PC-9 (cell line): ENCODE data around the gene FBXO48. TPM values are rescaled to one million over a fixed set of nuclear protein-coding genes. Genes with fewer than 3 reads are reported as not detected.

ENCODE experiments used
- BruUV-seq: library from RNA; stranded (reverse); fragments of 400-500 nt; replicated peaks from 2 replicates; lab custom pipeline; 2021; lab: Mats Ljungman, UMichigan
- CTCF ChIA-PET: fragments of 300-600 bp; sonication (Branson Sonifier 250); formaldehyde crosslinking; loops from one replicate; lab custom pipeline; 2022; ENCODE audit warnings: antibody characterized with exemption; lab: Charles Lee
- POLR2A ChIA-PET: fragments of 300-600 bp; sonication (Branson Sonifier 250); formaldehyde crosslinking; loops from one replicate; lab custom pipeline; 2022; ENCODE audit warnings: antibody characterized with exemption; ENCODE audit not compliant: unreplicated experiment; lab: Charles Lee
- DNase-seq, 2 experiments: peaks; one replicate each; pipeline versions ENCODE4 v3.0.0 to v3.0.0-alpha.2; 2015 to 2022; ENCODE audit warnings: mixed read lengths in 1 of 2
- H2AFZ ChIP-seq: fragments of 200-600 bp; sonication (generic); 2 replicates; pipeline ENCODE4 v1.8.1; 2017; ENCODE audit warnings: antibody characterized with exemption
- H3F3A ChIP-seq: fragments of 200-600 bp; sonication (generic); 2 replicates; pipeline ENCODE4 v1.8.1; 2017; ENCODE audit warnings: antibody characterized with exemption, mild to moderate bottlenecking, low read depth; ENCODE audit not compliant: insufficient read depth
- H3K27ac ChIP-seq: fragments of 200-600 bp; sonication (generic); 2 replicates; pipeline ENCODE4 v1.6.1; 2016; ENCODE audit warnings: mixed run types
- H3K27me3 ChIP-seq: fragments of 200-600 bp; sonication (generic); 2 replicates; pipeline ENCODE4 v1.6.1; 2016; ENCODE audit warnings: low read depth, mixed run types; ENCODE audit not compliant: insufficient read depth
- H3K36me3 ChIP-seq: fragments of 200-600 bp; sonication (generic); 2 replicates; pipeline ENCODE4 v1.6.1; 2016; ENCODE audit warnings: low read depth, mixed run types
- H3K4me1 ChIP-seq: fragments of 200-600 bp; sonication (generic); replicated peaks from 2 replicates; pipeline ENCODE4 v1.6.1; 2016; ENCODE audit warnings: mixed run types; ENCODE audit not compliant: insufficient read depth
- H3K4me2 ChIP-seq: fragments of 200-600 bp; sonication (generic); 2 replicates; pipeline ENCODE4 v1.6.1; 2017; ENCODE audit warnings: mixed run types
- H3K4me3 ChIP-seq: fragments of 200-600 bp; sonication (generic); 2 replicates; pipeline ENCODE4 v1.6.1; 2016; ENCODE audit warnings: mixed run types
- H3K79me2 ChIP-seq: fragments of 200-600 bp; sonication (generic); 2 replicates; pipeline ENCODE4 v1.6.1; 2017; ENCODE audit warnings: low read depth, mixed run types
- H3K9me2 ChIP-seq: fragments of 200-600 bp; sonication (generic); 2 replicates; pipeline ENCODE4 v1.8.1; 2017; ENCODE audit warnings: mild to moderate bottlenecking; ENCODE audit not compliant: insufficient read depth
- H3K9me3 ChIP-seq: fragments of 200-600 bp; sonication (generic); 2 replicates; pipeline ENCODE4 v1.8.1; 2016; ENCODE audit warnings: low read depth; ENCODE audit not compliant: insufficient read depth
- H4K20me1 ChIP-seq: fragments of 200-600 bp; sonication (generic); 2 replicates; pipeline ENCODE4 v1.8.1; 2017; ENCODE audit not compliant: insufficient read depth
- EZH2 ChIP-seq: fragments of 200-600 bp; sonication (generic); IDR thresholded peaks from 2 replicates; pipeline ENCODE4 v1.8.0; 2017; ENCODE audit warnings: antibody characterized with exemption, low read depth
- intact Hi-C: fragments of 100-400 bp; cut with micrococcal nuclease; formaldehyde crosslinking; loops from one replicate; pipeline ENCODE4 v1.10.0; 2022; ENCODE audit not compliant: unreplicated experiment
- total RNA-seq: library from RNA; stranded (reverse); gene quantifications from 2 replicates; pipeline ENCODE4 v1.2.3, GENCODE V29; 2021
- TF ChIP-seq, protein P1 (sequence below): fragments of 200-600 bp; sonication (generic); conservative IDR thresholded peaks from 2 replicates; pipeline ENCODE4 v1.6.1; 2017; ENCODE audit warnings: mixed run types, antibody characterized with exemption, mild to moderate bottlenecking, moderate library complexity

Gene FBXO48
- total RNA-seq, 1 experiment from 2014 or later: 1.6 TPM

DNA sequence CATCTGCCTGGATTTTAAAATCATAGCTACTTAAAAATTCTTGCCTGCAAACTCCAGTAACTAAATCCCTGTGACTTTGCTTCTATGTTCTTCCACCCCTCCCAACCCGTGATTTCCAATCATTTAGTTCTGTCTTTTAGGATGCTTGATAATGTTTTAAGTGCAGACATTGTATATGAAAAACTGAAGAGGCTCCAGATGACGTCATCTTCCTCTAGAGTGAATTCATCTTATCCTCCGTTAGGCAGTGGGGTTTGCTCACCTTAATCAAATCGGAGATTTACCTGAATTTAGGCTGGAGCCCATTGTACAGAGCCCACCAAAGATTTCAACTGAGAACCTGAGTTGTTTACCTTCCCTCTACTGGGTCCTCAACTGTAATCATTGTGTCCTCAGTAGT is 10.9 kb downstream of the FBXO48 start:
- BruUV-seq: no TSS peak
- Histone ChIP-seq H3K4me3 (no peak overlapping the region), H3K9me3 (no peaks in the 10 kb centered on the region), H3K4me2 (no peak overlapping the region), H3K27ac (no peak overlapping the region), H4K20me1 (no peaks in the 10 kb centered on the region), H3K9me2 (no peaks in the 10 kb centered on the region), H3K79me2 (no peaks in the 10 kb centered on the region), H3K27me3 (no peaks in the 10 kb centered on the region), H3K4me1 (no peaks in the 10 kb centered on the region), H2AFZ (no peak overlapping the region), H3K36me3 (no peaks in the 10 kb centered on the region), H3F3A (no peaks in the 10 kb centered on the region; the same call in 1 of the 2 replicates)
- ChIA-PET POLR2A (no interaction called here), CTCF (interaction anchor here (0.6 kb wide), 1 partner anchor 1162 kb away, joined by 4 read pairs; no protein-coding TSS in a partner anchor)
- no peak for TF ChIP-seq EZH2
- TF ChIP-seq, protein P1, sequence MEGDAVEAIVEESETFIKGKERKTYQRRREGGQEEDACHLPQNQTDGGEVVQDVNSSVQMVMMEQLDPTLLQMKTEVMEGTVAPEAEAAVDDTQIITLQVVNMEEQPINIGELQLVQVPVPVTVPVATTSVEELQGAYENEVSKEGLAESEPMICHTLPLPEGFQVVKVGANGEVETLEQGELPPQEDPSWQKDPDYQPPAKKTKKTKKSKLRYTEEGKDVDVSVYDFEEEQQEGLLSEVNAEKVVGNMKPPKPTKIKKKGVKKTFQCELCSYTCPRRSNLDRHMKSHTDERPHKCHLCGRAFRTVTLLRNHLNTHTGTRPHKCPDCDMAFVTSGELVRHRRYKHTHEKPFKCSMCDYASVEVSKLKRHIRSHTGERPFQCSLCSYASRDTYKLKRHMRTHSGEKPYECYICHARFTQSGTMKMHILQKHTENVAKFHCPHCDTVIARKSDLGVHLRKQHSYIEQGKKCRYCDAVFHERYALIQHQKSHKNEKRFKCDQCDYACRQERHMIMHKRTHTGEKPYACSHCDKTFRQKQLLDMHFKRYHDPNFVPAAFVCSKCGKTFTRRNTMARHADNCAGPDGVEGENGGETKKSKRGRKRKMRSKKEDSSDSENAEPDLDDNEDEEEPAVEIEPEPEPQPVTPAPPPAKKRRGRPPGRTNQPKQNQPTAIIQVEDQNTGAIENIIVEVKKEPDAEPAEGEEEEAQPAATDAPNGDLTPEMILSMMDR: no peak
- intact Hi-C loops: no loop called here
- DNase-seq: no peak

DNA sequence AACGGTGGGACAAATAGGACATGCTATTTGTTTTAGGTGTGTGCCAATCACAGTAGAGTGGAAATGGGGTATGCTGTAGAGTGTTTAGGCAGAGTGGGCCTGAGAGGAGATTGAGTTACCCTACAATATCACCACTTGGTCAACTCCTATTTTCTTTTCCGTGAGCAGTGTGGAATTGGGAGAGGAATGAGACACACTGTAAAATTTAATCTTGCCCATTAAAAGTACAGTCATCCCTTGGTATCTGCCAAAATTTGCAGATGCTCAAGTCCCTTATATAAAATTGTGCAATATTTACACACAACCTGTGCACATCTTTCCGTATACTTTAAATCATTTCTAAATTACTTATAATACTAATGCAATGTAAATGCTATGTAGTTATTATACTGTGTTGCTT is 12.4 kb downstream of the FBXO48 start:
- Histone ChIP-seq H2AFZ (no peak overlapping the region), H3K9me2 (no peaks in the 10 kb centered on the region), H4K20me1 (no peaks in the 10 kb centered on the region), H3F3A (no peaks in the 10 kb centered on the region; the same call in 1 of the 2 replicates), H3K4me2 (no peak overlapping the region), H3K9me3 (no peaks in the 10 kb centered on the region), H3K36me3 (no peaks in the 10 kb centered on the region), H3K4me1 (no peaks in the 10 kb centered on the region), H3K79me2 (no peaks in the 10 kb centered on the region), H3K4me3 (no peak overlapping the region), H3K27me3 (no peaks in the 10 kb centered on the region), H3K27ac (no peak overlapping the region)
- POLR2A ChIA-PET: no interaction called here
- BruUV-seq: no TSS peak
- DNase-seq: no peak
- CTCF ChIA-PET: no interaction called here
- TF ChIP-seq, protein P1: no peak
- no peak for TF ChIP-seq EZH2
- intact Hi-C loops: no loop called here

DNA sequence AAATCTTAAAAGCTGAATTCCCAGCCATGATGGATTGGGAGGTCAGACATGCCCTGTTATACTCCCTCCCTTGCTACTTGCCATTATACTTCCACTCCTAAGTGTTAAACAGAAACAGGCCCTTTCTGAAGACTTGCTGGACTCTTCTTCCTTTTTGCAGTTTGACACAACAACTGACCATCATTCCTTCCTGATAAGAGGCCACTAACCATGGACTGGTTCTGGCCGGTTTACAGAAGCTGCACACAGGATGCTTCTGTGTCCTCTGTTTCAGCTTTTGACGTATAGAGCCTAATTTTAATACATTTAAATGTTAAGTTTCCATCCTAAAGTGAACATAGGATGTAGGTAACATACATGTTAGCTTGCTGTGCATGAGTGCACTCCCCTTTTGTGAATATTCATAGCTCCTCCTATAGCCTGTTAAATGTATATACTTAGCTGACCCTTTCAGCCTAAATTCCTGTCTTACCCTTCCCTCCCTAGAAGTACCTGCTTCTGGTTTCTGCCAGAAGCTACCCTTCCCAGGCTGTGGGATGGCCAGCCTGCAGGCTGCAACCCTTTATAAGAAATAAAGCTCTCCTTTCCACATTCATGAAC is 13.2 kb downstream of the FBXO48 start:
- BruUV-seq: no TSS peak
- POLR2A ChIA-PET: interaction anchor here (0.6 kb wide), 1 partner anchor 21 kb away, joined by 3 read pairs; no protein-coding TSS in a partner anchor

More for the DNA sequence above, 13.2 kb downstream of the FBXO48 start:
- Histone ChIP-seq H4K20me1 (no peaks in the 10 kb centered on the region), H3K4me3 (no peak overlapping the region), H3F3A (no peaks in the 10 kb centered on the region; the same call in 1 of the 2 replicates), H2AFZ (no peak overlapping the region), H3K27me3 (no peaks in the 10 kb centered on the region), H3K9me3 (no peaks in the 10 kb centered on the region), H3K9me2 (no peaks in the 10 kb centered on the region), H3K4me2 (no peak overlapping the region), H3K4me1 (no peaks in the 10 kb centered on the region), H3K79me2 (no peaks in the 10 kb centered on the region), H3K36me3 (no peaks in the 10 kb centered on the region), H3K27ac (no peak overlapping the region)
- intact Hi-C loops: no loop called here
- CTCF ChIA-PET: no interaction called here
- no peak for TF ChIP-seq EZH2
- TF ChIP-seq, protein P1: no peak
- no peak for DNase-seq
